ENCODE measurements around the gene TIFAB.

The TIFAB gene

DNA sequence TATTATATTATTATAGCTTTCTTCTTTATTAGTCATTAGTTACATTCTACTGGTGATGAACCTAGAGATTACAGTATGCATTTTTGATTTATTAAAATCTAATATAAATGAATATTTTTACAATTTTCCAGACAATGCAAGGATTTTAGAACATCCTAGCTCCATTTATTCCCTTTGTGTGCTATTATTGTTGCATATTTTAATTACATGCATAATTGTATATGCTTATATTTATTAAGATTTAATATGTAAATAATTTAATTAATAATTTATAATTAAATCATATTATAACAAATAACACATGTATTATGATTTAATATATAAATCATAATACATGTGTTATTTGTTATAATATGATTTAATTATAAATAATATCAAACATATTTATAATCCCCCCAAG, 29.7 kb downstream of the TIFAB start:
- no peak for DNase-seq

DNA sequence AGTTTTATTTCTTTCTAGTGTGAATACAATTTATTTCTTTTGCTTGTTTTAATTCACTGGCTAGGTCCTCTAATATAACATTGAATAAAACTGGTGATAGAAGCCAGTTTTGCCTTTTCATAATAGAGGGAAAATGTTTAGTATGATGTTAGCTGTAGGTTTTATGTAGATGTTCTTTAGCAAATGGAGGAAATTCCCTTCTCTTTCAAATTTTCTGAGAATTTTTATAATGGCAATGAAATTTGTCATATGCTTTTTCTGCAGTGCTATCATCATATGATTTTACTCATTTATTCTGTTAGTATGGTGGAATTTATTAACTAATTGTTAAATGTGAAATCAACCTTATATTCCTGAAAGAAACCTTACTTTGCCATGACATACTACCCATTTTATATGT, 35.1 kb downstream of the TIFAB start:
- no peak for DNase-seq

DNA sequence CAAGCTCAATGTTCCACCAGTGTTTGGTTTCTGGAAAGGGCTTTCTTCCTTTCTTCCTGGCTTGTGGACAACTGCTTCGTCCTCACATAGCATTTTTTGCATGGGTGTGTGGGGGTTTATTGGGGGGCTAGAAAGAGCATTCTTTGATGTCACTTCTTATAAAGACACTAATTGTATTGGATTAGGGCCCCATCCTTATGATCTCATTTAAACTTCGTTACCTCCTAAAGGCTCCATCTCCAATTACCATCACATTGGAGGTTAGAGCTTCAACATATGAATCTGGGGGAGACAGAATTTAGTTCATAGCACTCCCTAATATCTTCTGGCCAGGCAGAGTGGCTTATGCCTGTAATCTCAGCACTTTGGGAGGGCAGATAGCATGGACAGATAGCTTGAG, 47.1 kb downstream of the TIFAB start:
- DNase-seq: no peak

DNA sequence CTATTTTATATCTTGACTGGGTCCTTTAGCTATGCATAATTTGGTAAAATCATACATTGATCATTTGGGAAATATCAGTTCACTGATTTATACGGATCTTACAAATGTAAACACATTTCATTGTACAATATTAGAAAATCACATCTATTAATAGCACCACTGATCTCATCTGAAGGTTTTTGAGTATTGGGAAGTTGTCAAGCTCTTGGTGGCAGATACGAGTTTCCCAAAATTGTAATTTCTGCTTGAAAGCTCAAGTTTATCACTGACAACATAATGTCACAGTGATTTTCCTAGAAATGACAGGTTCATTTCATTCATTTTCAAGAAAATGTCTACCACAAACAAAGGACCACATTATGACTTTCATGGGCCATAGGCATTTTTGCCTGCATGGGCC, 50.1 kb downstream of the TIFAB start:
- no peak for DNase-seq

DNA sequence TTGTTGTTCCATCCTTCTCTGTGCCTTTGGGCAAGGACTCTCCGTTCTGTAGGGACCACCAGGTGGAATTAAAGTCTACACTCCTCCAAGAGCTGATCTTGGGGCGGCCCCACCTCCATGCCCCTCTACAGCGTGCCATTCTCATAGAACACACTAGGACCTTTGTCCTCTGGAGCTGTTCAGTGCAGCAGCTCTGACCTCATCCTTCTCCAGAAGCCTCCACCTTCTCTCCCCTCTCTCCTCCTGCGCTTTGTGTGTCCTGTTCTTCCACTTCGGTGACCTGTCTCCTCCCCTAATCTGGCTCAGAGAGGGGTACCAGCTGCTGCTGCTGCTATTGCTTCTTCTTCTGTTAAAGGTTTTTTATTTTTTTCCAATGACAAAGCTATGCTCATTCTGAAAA, 51.3 kb downstream of the TIFAB start:
- no peak for DNase-seq

DNA sequence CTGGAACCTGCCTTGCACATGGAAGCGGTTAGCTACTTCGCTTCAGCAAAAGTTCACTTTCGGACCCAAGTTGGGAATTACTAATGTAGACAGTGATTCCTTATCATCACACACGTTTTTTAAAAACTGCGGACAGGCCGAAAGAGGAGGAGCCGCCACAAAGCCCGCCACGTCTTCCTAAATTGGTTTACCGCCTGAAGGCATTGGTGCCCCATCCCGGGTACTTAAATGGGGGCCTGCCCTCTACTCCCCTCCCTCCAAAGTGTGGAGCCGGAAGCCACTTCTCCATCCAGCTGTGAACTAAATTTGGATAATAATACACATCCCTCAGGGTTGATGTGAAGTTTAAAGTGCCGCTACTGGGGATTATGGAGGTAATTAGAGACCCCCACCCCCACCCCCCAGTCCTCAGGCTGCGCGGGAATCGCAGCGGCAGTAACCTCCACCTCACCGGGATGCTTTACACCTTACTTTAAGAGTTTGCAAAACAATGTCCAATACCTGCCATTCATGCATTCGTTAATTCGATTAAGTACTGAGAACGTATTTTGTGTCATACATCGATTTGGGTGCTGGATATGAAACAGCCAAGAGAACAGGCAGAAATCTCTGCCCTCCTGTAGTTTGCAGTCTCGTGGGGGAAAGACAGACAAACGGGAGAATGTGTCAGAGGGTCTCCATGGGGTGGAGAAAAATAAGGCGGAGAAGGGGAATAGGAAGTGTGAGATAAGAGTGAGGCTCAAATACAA, 52.2 kb downstream of the TIFAB start:
- no peak for DNase-seq

DNA sequence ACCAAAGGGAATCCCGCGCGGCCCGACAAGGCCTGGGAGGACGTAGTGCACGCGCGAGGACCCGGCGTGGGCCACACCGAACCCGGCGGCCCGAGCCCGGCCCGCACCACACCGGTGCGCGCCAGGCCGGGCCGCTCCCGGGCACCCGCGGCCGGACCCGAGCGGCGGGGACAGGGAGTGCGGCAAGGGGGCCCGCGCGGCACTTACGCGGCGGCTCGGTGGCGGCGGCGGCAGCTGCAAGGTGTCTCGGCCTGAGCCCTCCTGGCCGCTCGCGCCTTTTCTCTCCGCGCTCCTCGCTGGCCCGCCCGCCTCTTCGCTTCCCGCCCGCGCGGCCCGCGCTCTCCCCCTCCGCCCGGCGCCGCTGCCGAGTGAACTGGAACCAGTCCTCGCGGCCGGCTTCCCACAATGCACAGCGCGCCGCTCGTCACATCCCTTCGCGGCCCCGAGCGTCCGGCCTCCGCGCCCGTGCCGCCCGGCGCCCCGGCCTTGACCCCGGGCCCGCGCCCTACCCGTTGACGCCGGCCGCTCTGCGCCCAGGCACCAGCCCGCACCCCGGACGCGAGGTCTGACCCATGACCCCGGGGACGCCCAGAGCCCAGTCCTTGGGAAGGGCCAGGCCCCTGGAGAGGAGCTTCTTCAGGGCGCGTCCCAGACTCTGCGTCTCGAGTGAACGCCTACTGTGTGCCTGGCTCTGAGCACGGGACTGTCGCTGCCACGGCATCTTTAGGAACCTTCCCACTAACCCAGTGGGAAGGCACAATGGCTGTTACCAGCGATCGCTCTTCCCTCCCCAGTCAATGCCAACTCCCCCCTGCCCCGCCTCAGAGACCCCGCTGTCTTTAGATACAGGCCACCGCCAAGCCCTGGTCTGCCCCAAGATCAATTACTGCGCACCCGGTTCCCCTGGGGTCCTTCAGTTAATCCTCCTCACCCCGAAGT, 53.0 kb downstream of the TIFAB start, which contains the start of gene MACROH2A1:
Gene MACROH2A1 (minus strand): TSS at position 377 of the 939 bp plus-strand sequence. CDS start 10,138 bp downstream, outside the sequence.
- DNase-seq: peak; percentile 88

DNA sequence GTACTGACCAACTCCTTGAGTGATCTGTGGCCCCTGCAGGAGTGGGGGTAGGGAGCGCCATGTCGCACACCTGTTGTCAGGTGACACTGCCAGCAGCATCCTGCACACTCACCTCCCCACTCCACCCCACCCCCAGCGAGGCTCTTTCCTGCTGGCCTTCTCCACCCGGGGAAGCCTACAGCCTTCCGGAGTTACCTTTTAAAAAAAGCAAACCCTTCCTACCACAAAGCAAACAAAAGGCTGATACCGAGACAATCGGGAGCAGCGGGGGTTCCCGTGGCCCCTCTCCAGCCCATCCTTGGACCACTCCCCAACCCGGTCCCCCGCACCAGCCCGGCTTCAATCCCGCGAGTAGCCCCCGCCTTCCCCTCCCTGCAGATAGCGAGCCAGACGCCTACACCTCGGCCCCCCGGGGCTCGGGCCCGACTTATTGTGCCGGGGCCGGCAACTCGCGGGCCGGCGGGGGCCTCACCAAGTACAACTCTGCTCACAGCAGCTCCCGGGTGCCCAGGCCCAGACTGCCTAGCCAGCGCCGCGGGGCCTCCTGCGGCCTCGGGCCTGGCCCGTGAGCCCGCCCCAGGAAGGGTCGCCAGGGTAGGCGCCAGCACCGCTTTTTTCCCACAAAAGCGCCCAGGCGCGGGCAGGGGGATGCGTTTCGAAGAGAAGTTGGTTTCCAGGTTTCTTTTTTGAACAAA, 53.8 kb downstream of the TIFAB start:
- peak; percentile 64 for DNase-seq
